ENCODE measurements around the gene PCLO. TPM values are rescaled to one million over a fixed set of nuclear protein-coding genes. Genes with fewer than 3 reads are reported as not detected.

The PCLO gene
- 0.56 to 1.3 TPM (median 1.1 TPM) in 5 replicates for total RNA-seq (2022; extraction: Qiagen RNA extraction)

GRCh38 chr7:83162402-83163256 lies at the start of gene PCLO:
TSS of gene PCLO (minus strand) at chr7:83162884. CDS start at chr7:83162592, 292 bp downstream.

